ENCODE results near the gene ARHGAP44. TPM values are rescaled to one million over a fixed set of nuclear protein-coding genes. Genes with fewer than 3 reads are reported as not detected.
A peak's percentile ranks its signal among the peaks of the same experiment; 100 is the strongest.

Gene ARHGAP44
- total RNA-seq, 1 donor from 2014 or later: 18.3 TPM

DNA sequence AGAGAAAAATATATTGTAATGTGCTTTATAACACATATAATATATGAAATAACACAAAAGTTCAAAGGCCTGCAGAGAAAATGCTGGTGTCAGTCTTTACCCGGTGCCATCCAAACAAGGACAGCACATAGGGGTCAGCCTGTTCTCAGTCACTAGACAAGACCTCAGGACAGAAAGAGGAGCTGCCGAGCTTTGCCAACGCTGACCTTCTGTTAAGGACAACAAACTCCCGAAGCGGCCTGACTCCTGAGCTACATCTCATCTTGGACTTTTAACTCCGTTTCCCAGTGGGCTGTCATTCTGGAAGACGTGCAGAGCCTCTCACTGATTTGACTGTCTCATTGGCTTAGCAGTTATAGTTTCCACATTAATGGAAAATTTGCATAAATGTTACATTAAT, 221.7 kb downstream of the ARHGAP44 start:
- FAIRE-seq (no peak), DNase-seq (ENCODE audit: low spot score in 2 of 2) (no peak)

DNA sequence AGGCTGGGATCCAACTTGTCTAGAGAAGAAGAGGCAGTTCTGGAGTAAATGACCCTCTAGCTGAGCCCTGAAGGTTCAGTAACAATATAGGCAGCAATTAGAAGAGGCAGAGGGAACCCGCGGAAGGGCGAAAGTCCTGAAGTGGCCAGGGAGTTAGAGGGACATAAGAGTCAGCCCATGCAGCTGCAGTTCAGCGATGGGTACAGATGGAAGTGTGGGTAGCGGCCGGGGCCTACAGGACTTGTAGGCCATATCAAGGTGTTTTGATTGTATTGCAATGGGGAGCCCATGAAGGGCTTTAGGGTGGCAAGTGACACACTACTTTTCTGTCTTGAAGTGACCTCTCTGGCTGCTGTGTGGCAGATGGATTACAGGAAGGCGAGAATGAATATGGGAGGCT, 225.5 kb downstream of the ARHGAP44 start:
- no peak for FAIRE-seq
- DNase-seq (ENCODE audit: low spot score in 2 of 2): no peak

DNA sequence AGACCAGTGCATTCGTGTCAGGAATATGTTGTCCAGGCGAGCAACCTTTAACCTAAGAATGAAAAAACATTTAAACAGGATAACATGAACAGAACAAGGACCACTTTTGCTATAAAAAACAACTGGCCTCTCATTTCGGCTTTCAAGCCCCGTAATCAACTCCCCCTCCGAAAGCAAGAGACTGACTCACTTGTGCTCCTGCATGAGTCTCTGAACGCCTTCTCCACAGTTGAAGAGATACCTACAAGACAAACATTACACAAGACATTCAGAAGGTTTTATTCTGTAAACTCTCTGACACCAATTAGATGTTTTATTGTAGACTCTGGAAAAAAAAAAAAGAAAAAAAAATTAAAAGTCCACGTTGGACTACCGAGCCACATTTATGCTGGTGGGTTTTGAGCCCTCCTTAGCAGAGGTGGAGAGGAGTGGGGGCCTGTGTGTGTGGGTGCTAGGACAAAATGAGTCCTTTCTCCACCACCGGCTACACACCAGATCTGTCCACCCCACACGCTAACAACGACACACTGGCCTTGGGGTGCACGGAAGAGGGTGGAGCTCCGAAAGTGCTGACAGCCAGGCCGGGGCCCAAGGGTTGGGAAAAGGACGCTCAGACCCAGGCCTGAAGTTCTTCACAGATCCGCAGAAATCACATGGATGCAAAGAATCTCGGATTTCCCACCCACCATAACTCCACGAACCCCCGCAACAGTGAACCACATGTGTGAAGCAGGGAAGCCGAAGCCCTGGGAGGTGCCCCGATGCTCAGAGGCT, 227.8 kb downstream of the ARHGAP44 start:
- no peak for FAIRE-seq
- DNase-seq (ENCODE audit: low spot score in 2 of 2): no peak

DNA sequence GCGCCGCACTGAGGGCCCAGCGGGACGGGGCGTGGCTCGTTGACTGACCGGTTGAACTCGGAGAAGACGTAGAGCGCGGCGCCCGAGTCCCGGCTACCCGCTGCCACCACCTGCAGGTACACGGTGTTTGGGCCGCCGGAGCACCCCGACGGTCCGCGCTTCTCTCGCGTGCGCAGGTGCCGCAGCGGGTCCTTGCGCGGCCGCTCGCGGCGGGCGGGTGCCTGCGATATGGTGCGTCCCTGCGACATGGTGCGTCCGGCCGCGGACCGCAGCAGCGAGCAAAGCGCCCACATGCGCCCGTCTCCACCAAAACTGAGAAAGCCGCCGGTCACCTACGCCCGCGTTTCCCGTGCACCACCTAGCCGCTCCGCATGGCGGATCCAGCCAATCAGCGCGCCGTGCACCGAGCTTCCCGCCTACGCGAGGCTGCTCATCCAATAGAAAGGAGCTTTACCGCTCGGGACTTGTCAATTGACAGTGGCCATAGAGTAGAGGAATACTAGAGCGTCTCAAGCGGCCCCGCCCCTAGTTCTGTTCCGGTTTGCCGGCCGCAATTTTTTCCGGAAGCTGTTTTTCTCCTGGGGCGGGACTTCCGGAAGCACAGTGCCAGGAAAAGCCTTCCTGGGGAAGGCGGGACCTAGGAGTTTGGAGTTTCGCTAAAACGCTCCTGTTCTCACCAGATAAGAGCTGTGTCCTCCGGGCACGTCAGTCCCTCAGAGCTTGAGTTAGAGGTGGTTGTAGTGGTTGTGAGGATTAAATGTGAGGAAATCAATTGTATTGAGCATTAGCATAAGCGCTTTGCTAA, 228.6 kb downstream of the ARHGAP44 start, which contains the start of gene ELAC2:
Gene ELAC2 (minus strand): TSS at position 373 of the 805 bp plus-strand sequence. CDS start 80 bp downstream, at position 293.
- DNase-seq (ENCODE audit: low spot score in 2 of 2): peak; percentile 96 to 97
- FAIRE-seq: peak; percentile 98

- DNase-seq (ENCODE audit: low spot score in 2 of 2) (no peak), FAIRE-seq (no peak)
These were observed 234.7 kb downstream of the ARHGAP44 start for GRCh38 chr17:13024016-13024415.

- peak in 1 of 2 donors; percentile 42 for DNase-seq (ENCODE audit: low spot score in 2 of 2)
These were observed 235.4 kb downstream of the ARHGAP44 start for GRCh38 chr17:13024526-13025257.

GRCh38 chr17:13025258-13025627, 235.9 kb downstream of the ARHGAP44 start:
- FAIRE-seq (no peak), DNase-seq (ENCODE audit: low spot score in 2 of 2) (no peak)

More at GRCh38 chr17:13024526-13025257, 235.4 kb downstream of the ARHGAP44 start:
- no peak for FAIRE-seq

DNA sequence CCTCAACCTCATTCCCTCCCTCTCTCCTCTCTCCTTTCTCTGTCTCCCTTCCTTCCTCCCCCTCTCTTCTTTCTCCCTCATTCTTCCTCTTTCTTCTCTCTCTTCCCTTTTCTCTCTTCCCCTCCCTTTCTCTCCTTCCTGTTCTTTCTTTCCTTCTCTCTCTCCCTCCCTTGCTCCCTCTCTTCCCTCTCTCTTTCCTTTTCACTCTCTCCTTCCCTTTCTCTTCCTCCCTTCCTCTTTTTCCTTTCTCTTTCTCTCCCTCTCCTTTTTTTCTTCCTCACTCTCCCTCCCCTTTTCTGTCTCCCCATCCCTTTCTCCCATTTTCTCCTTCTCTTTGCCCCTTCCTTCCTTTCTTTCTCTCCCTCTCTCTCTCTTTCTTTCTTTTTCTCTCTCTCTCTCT, 236.4 kb downstream of the ARHGAP44 start:
- DNase-seq (ENCODE audit: low spot score in 2 of 2): no peak
- FAIRE-seq: no peak

DNA sequence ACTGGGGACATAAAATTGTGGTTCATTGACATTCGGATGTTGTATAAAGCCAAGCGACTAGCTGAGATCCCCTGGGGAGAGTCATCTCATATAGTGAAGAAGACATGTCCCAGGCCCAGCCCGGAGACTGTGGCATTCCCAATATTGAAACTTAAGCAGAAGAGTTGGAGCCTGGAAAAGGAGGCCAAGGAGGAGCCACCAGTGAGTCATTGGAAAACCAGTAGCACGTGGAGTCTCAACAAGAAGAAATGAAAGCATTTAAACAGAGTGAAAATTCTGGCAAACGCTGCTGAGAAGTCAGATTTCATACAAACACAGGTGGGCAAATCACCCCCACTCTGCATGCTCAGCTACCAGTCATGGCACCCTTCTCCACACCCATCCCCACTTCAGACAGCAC, 237.9 kb downstream of the ARHGAP44 start:
- DNase-seq (ENCODE audit: low spot score in 2 of 2): no peak
- FAIRE-seq: no peak

- FAIRE-seq: no peak
- no peak for DNase-seq (ENCODE audit: low spot score in 2 of 2)
These were observed 240.0 kb downstream of the ARHGAP44 start for GRCh38 chr17:13029340-13029739.

DNA sequence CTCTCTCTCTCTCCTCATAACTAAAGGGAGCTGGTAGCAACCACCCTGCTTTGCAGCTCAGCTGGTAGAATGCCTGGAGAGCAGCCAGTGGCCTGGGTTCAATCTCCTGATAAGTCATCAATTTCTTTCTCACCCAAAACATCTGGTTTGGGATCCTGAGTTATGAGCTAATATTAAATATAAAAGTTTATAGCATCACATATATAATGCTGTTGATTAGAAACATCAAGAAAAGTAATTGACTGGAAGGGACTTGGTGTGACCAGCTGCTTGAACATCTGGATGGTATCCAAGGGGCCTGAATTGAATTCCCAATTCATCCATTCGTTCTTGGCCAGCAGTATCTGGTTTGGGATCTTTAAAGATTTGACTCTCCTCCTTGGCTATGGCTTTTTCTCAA, 240.8 kb downstream of the ARHGAP44 start:
- no peak for DNase-seq (ENCODE audit: low spot score in 2 of 2)
- no peak for FAIRE-seq

DNA sequence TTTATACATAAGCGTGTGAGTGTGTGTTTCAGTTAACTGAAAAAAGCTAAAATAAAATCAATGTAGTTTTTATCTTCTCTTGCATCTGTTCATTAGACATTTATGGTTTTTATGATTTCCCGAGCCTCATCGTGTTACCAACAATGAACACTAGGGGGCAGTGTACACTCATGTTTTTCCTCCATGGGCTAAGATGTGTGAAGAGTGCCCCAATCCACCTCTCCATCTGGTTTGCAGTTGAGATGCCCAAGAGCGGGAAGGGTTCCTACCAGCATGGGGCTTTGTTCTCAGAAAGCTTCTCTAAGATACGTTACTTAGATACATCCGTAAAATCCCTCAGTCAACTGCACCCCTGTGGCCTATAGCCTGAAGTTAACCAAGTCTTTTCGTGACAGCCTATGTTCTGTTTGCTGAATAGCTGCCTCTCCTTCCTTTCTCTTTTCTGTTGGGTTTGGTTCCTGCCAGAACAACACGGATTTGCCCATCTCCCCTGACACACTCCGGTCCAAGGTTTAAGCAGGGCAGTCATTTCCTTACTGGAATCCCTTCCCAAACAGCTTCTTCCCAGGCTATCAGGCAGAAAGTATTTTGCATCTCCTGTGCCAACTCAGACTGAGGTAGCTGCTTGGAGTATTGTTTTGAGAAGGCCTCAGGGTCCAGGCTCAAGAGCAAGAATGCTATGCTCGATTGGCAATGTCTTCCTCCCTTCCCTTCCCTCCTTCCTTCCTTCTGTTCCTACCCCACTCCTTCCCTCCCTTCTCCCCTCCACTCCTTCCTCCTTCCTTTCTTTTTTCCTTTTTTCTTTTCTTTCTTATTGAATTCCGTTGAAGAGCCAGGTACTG, 241.4 kb downstream of the ARHGAP44 start:
- FAIRE-seq: no peak
- DNase-seq (ENCODE audit: low spot score in 2 of 2): peak in 1 of 2 donors; percentile 39

GRCh38 chr17:13031718-13032350, 242.5 kb downstream of the ARHGAP44 start:
- no peak for FAIRE-seq
- DNase-seq (ENCODE audit: low spot score in 2 of 2): peak in 1 of 2 donors; percentile 34

- no peak for FAIRE-seq
These were observed 246.1 kb downstream of the ARHGAP44 start for GRCh38 chr17:13035420-13035819.

DNA sequence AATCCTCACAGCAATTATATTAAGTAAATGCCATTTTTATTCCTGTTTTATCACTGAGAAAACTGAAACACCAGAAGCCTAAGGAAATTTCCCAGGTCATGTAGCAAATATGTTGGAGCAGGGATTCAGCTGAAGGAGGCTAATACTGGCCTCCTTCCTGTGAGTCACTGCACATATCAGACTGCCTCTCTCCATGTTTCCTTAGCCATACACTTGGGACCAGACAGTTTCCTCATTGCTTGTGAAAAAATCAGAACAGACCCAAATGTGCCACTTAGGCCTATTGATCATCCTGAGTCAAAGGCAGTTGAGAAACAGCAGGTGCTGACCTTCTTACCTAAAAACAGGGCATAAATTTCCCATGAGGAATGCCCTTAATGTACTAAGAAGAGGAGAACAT, 247.5 kb downstream of the ARHGAP44 start:
- DNase-seq (ENCODE audit: low spot score in 2 of 2) (no peak), FAIRE-seq (no peak)

More at GRCh38 chr17:13035420-13035819, 246.1 kb downstream of the ARHGAP44 start:
- no peak for DNase-seq (ENCODE audit: low spot score in 2 of 2)

GRCh38 chr17:13038931-13039665, 249.8 kb downstream of the ARHGAP44 start:
- DNase-seq (ENCODE audit: low spot score in 2 of 2): no peak
- no peak for FAIRE-seq
